Common myeloid progenitor, CD34-positive (primary cell): Measurements from ENCODE around the gene VTA1.

ENCODE experiments used
- CTCF ChIA-PET: fragments of 350-600 bp; sonication (Branson Sonifier 250); formaldehyde crosslinking; loops from one replicate; lab custom pipeline; 2021; ENCODE audit warnings: antibody characterized with exemption; lab: Charles Lee
- POLR2A ChIA-PET: fragments of 350-600 bp; sonication (Branson Sonifier 250); formaldehyde crosslinking; loops from one replicate; lab custom pipeline; 2021; ENCODE audit warnings: antibody characterized with exemption; lab: Charles Lee
- DNase-seq, 3 donors: peaks; one replicate each; pipeline versions ENCODE4 v3.0.0 to v3.0.0-alpha.2; 2013
- H3K27ac ChIP-seq, 2 experiments: 1 replicate in 1 of 2; 2 replicates in 1 of 2; pipeline ENCODE4 v1.7.0; 2013; ENCODE audit warnings: inconsistent platforms in 2 of 2, low read length in 2 of 2, mild to moderate bottlenecking in 2 of 2, low read depth in 1 of 2, moderate library complexity in 1 of 2; ENCODE audit not compliant: severe bottlenecking in 2 of 2, insufficient read depth in 1 of 2, poor library complexity in 1 of 2
- H3K27me3 ChIP-seq, 5 experiments: replicated peaks in 2 of 5; 1 replicate in 3 of 5; 2 replicates in 2 of 5; pipeline versions ENCODE4 v1.6.1 to v1.7.0; 2013; ENCODE audit warnings: low read length in 4 of 5, mild to moderate bottlenecking in 2 of 5, moderate library complexity in 2 of 5, inconsistent platforms in 1 of 5; ENCODE audit not compliant: insufficient read depth in 5 of 5, control insufficient read depth in 4 of 5
- H3K36me3 ChIP-seq, 4 experiments: 1 replicate in 2 of 4; 2 replicates in 2 of 4; pipeline versions ENCODE4 v1.6.1 to v1.7.0; 2013; ENCODE audit warnings: low read length in 3 of 4, control low read depth in 1 of 4, mild to moderate bottlenecking in 1 of 4; ENCODE audit not compliant: control insufficient read depth in 4 of 4, insufficient read depth in 4 of 4
- H3K4me1 ChIP-seq, 4 experiments: 1 replicate in 3 of 4; 2 replicates in 1 of 4; pipeline versions ENCODE4 v1.6.1 to v1.7.1; 2013; ENCODE audit warnings: low read length in 3 of 4, mild to moderate bottlenecking in 3 of 4, control low read depth in 1 of 4, inconsistent platforms in 1 of 4, moderate library complexity in 1 of 4; ENCODE audit not compliant: control insufficient read depth in 4 of 4, insufficient read depth in 4 of 4; ENCODE audit errors: control extremely low read depth in 1 of 4
- H3K4me3 ChIP-seq, 7 experiments: 1 replicate in 4 of 7; 2 replicates in 3 of 7; pipeline versions ENCODE4 v1.5.1 to v1.7.0; 2013; ENCODE audit warnings: mild to moderate bottlenecking in 7 of 7, low read length in 6 of 7, moderate library complexity in 6 of 7, inconsistent platforms in 2 of 7, low read depth in 2 of 7, control low read depth in 1 of 7; ENCODE audit not compliant: insufficient read depth in 4 of 7, control insufficient read depth in 1 of 7; ENCODE audit errors: extremely low read depth in 1 of 7
- H3K9me3 ChIP-seq, 5 experiments: 1 replicate in 4 of 5; 2 replicates in 1 of 5; pipeline versions ENCODE4 v1.6.1 to v1.7.1; 2013; ENCODE audit warnings: low read length in 4 of 5, mild to moderate bottlenecking in 2 of 5, inconsistent platforms in 1 of 5, low read depth in 1 of 5, moderate library complexity in 1 of 5; ENCODE audit not compliant: control insufficient read depth in 4 of 5, insufficient read depth in 2 of 5; ENCODE audit errors: control extremely low read depth in 1 of 5
- WGBS: methylation state at CpG from one replicate; pipeline ENCODE4 v1.1.5; 2013; ENCODE audit not compliant: insufficient coverage; 5-methylcytosine and 5-hydroxymethylcytosine counted together

VTA1 gene

GRCh38 chr6:142210606-142211005 lies 63.5 kb downstream of the VTA1 start:
- CTCF ChIA-PET: no interaction called here
- WGBS: no CpG with 5 or more reads among the region's 4 CpGs

GRCh38 chr6:142213402-142213801 lies 66.3 kb downstream of the VTA1 start:
- Histone ChIP-seq H3K9me3 (peaks cover 2 to 39% (median 14%) of the 10 kb centered on the region in 5 experiments), H3K36me3 (peaks cover 19 to 48% (median 29%) of the 10 kb centered on the region in 4 experiments), H3K4me1 (no peaks in the 10 kb centered on the region), H3K27ac (no peak overlapping the region), H3K4me3 (no peak overlapping the region), H3K27me3 (no peaks in the 10 kb centered on the region)
- ChIA-PET CTCF (no interaction called here), POLR2A (no interaction called here)
- DNase-seq: peak in 2 of 3 donors; percentile 8 to 15
- WGBS: 100% methylated on average over 1 of the region's 1 CpG

More at GRCh38 chr6:142210606-142211005, 63.5 kb downstream of the VTA1 start:
- Histone ChIP-seq H3K4me1 (no peaks in the 10 kb centered on the region), H3K9me3 (peaks cover 2 to 42% (median 14%) of the 10 kb centered on the region in 5 experiments), H3K27ac (no peak overlapping the region), H3K27me3 (no peaks in the 10 kb centered on the region), H3K36me3 (peaks cover 26 to 68% (median 41%) of the 10 kb centered on the region in 4 experiments), H3K4me3 (no peak overlapping the region)
- POLR2A ChIA-PET: no interaction called here
- no peak for DNase-seq

- Histone ChIP-seq H3K4me1 (no peaks in the 10 kb centered on the region), H3K27me3 (no peaks in the 10 kb centered on the region), H3K27ac (no peak overlapping the region), H3K4me3 (no peak overlapping the region), H3K36me3 (peaks cover 6 to 22% (median 18%) of the 10 kb centered on the region in 4 experiments), H3K9me3 (peaks cover 0 to 4% (median 2%) of the 10 kb centered on the region in 5 experiments)
- WGBS: 100% methylated on average over 1 of the region's 2 CpGs
- DNase-seq: no peak
- CTCF ChIA-PET: interaction anchor here (1.1 kb wide), 1 partner anchor 22 kb away, joined by 3 read pairs; no protein-coding TSS in a partner anchor
- POLR2A ChIA-PET: no interaction called here
Observed at GRCh38 chr6:142218446-142218845, 71.4 kb downstream of the VTA1 start.

- no peak overlapping the region for H3K4me3 ChIP-seq
- no peak for DNase-seq
- H3K4me1 ChIP-seq: no peaks in the 10 kb centered on the region
- 93% methylated on average over 4 of the region's 6 CpGs for WGBS
- ChIA-PET CTCF (interaction anchor here (0.5 to 1.9 kb wide), 3 partner anchors 11 to 1999 kb away, joined by 3 to 5 read pairs (median 3); partner anchors contain the start of gene ADGRG6), POLR2A (no interaction called here)
- peaks cover 3 to 17% (median 10%) of the 10 kb centered on the region in 4 experiments for H3K36me3 ChIP-seq
- no peaks in the 10 kb centered on the region for H3K27me3 ChIP-seq
- H3K9me3 ChIP-seq: no peaks in the 10 kb centered on the region
- H3K27ac ChIP-seq: no peak overlapping the region
Observed at GRCh38 chr6:142222022-142222421, 75.0 kb downstream of the VTA1 start.

- no peak for DNase-seq
- Histone ChIP-seq H3K27ac (no peak overlapping the region), H3K27me3 (no peaks in the 10 kb centered on the region), H3K4me1 (no peaks in the 10 kb centered on the region), H3K4me3 (no peak overlapping the region), H3K9me3 (peaks cover 0 to 8% (median 0%) of the 10 kb centered on the region in 5 experiments), H3K36me3 (peaks cover 0 to 9% (median 3%) of the 10 kb centered on the region in 4 experiments)
- POLR2A ChIA-PET: no interaction called here
- WGBS: 100% methylated on average over 1 of the region's 8 CpGs
- CTCF ChIA-PET: interaction anchor here (1.0 to 1.1 kb wide), 3 partner anchors 9 to 68 kb away, joined by 3 read pairs; no protein-coding TSS in a partner anchor
Observed at GRCh38 chr6:142223938-142224337, 76.9 kb downstream of the VTA1 start.

- ChIA-PET CTCF (no interaction called here), POLR2A (no interaction called here)
- Histone ChIP-seq H3K27ac (no peak overlapping the region), H3K27me3 (no peaks in the 10 kb centered on the region), H3K4me1 (no peaks in the 10 kb centered on the region), H3K4me3 (no peak overlapping the region), H3K9me3 (peaks cover 0 to 8% (median 0%) of the 10 kb centered on the region in 5 experiments), H3K36me3 (peaks cover 0 to 3% (median under 1%) of the 10 kb centered on the region in 4 experiments)
- DNase-seq: no peak
- WGBS: 97% methylated on average over 3 of the region's 4 CpGs
Observed at GRCh38 chr6:142225115-142225514, 78.1 kb downstream of the VTA1 start.

- Histone ChIP-seq H3K27ac (no peak overlapping the region), H3K36me3 (peaks cover 0 to 3% (median 0%) of the 10 kb centered on the region in 4 experiments), H3K4me1 (no peaks in the 10 kb centered on the region), H3K27me3 (no peaks in the 10 kb centered on the region), H3K4me3 (no peak overlapping the region), H3K9me3 (peaks cover 0 to 8% (median 0%) of the 10 kb centered on the region in 5 experiments)
- DNase-seq: no peak
- ChIA-PET POLR2A (no interaction called here), CTCF (no interaction called here)
- WGBS: 87% methylated on average over 3 of the region's 5 CpGs
Observed at GRCh38 chr6:142225552-142225951, 78.5 kb downstream of the VTA1 start.
